ENCODE data around the gene SLC45A2.
"Not testable (repeated sequence)": the region's sequence is repeated elsewhere in the genome, so short reads cannot be mapped to it uniquely, and the experiment has no call there.

SLC45A2 gene, protein sequence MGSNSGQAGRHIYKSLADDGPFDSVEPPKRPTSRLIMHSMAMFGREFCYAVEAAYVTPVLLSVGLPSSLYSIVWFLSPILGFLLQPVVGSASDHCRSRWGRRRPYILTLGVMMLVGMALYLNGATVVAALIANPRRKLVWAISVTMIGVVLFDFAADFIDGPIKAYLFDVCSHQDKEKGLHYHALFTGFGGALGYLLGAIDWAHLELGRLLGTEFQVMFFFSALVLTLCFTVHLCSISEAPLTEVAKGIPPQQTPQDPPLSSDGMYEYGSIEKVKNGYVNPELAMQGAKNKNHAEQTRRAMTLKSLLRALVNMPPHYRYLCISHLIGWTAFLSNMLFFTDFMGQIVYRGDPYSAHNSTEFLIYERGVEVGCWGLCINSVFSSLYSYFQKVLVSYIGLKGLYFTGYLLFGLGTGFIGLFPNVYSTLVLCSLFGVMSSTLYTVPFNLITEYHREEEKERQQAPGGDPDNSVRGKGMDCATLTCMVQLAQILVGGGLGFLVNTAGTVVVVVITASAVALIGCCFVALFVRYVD

DNA sequence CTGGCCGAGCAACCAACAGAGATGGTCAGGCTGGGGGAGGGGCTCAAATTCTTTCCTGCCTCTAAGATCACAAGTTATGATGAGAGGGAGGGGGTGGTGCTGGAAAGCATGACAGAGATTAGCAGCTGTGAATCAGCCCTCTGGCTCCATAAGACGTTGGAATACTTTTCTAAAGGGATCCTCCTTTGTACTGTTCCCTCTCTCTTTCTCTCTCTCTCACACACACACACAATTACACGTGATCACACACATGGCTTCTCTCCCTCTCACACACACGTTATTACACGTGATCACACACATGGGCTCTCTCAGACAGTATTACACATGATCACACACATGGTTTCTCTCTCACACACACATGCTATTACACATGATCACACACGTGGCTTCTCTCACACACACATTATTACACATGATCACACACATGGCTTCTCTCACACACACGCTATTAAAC is at the start of gene SLC45A2:
Gene SLC45A2 (minus strand): TSS at position 23 of the 454 bp plus-strand sequence. CDS start 110 bp downstream, outside the sequence.
- no peak for DNase-seq

DNA sequence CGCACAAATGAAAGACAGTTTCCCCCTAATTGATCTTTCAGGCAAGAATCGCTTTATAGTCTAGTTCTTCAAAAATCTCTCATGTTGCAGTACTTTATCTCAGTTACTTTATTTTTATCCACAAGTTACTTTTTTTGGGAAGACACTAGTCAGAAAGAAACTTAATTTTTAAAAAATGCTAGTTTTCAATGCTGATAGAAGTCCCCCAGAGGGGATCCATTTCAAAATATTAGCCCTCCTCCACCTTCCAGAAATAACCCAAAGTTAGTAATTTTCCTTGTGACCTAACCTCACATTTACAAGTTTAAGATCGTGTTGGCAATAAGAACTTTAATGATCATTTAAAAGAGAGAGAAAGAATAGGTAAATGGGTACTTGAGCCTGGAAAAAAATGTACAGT is 47.5 kb upstream of the SLC45A2 start:
- no peak for DNase-seq

DNA sequence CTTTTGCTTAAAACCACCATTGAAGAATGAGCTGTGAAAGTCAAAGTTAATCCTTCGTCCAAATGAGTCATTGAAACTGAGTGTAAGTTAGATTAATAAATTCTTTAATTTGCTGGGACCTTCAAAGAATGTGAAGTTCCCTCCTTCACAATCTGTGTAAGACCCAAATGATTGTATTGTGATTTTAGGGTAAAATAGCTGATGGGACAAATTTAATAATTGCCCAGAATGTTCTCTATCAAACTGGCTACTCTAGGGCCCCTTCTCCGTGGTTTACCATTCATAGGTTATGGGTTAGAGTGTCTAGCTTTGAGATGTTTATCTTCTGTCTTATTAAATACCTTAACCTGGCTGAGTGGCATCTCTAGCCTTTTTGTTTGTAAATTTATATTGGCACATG is 46.6 kb upstream of the SLC45A2 start:
- no peak for DNase-seq

DNA sequence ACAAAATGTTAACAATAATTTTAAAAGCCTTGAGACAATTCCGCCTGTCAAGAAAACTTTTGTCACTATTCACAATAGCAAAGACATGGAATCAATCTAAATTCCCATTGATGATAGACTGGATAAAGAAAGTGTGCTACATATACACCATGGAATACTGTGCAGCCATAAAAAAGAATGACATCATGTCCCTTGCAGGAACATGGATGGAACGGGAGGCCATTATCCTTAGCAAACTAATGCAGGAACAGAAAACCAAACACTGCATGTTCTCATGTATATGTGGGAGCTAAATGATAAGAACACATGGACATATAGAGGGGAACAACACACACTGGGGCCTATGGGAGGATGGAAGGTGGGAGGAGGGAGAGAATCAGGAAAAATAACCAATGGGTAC is 46.1 kb upstream of the SLC45A2 start:
- DNase-seq, result not testable (repeated sequence)

DNA sequence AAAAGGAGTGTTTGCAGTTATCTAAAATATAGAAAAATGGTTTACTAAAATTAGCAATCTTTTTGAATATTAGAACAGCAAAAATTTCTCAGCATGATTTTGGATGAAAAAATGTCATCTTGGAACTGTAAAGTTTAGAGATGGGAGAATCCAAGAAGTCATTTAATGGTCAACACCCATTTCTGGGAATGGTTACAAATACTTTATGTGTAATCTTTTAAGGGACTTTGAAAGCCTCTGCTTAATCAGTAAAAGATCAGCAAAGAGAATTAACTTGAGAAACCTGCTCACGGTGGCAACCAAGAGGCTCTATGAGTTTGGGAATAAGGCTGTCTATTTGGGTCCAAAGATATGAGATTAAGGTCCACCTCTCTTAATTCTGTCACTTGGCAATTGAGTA is 45.6 kb upstream of the SLC45A2 start:
- DNase-seq, result no peak

DNA sequence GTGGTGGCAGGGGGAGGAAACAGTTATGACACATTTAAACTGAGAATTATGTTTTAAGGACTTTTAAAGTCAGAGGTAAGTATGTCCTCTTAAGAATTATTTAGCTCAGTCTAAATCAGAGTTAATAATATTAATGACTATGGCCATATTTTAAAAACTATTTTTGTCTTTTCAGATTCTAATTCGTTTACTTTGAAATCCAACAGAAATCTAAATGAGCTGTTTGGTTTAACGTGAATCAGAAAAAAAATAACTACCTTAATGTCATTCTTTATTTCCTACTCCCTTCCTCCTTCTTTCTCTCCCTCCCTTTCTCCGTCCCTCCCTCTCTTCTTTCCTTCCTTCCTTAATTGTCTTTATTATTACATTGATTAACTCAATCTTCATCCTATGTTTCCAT is 43.9 kb upstream of the SLC45A2 start:
- DNase-seq, result no peak

DNA sequence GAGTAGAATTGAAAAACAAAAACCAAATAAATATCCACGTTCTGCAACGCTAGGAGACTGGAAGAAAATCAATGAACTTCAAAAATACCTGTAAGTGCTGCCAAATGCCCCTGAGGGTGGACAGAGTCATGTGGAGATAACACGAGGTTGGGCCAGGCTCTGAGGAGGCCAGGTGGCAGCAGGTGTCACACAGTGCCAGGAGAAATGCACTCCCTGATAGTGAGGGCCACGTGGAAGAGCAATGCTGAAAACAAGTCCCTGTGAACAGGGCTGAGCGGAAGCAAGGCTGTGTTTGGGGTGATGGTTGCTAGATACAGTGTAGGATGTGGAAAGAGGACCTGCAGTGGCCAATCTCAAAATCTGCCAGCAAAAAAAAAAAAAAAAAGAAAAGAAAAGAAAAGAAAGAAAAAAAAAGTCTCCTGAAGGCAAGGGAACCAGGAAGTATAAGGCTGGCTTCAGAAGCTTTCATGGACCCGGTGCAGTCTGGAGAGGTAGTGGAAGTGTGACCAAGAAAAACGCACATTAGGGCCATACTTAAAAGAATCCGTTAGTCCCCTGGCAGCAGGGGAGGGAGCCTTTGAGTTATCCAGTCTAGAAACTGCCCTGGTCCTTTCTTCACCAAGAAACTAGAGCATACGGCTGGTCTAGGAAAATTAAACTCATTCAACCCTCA is 41.7 kb upstream of the SLC45A2 start:
- DNase-seq, result no peak

DNA sequence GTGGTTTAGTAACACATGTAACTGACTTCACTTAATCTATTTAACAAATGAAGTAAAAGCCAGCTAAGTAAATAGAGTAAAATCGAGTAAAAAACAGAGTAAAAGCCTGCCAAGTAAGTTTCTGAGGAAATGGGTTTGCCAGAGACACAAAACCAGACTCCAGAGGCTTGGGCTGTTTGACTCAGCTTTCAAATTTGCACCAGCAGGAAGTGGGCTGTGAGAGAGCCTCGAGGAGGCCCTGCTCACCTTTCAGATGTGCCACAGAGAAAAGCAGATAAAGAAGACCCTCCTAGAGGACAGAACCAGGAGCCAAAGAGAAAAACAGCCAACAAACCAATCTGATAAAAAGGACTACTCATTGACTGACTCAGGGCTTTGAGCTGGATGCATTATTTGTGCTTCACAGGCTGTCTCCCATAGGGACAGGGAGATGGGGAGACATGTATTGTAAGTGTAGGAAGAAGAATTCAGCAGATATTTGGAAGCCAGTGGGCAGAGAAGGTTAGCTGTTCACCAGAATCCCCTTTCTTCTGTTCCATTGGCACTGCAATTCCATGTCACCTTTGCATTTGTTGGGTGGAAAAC is 37.7 kb upstream of the SLC45A2 start:
- DNase-seq, result no peak

DNA sequence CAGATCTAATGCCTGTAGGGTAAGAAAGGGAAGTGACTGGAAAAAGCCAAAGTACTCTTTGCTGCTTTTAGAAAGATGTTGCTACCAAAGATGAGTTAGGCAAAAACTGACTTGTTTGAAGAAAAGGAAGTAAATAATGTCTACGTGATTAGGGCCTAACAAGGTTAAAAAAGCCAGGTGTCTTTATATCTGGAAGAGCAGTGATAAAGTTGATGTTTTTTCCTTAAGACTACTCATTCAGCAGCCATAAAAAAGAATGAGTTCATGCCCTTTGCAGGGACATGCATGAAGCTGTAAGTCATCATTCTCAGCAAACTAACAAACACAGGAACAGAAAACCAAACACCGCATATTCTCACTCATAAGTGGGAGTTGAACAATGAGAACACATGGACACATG is 36.8 kb upstream of the SLC45A2 start:
- DNase-seq, result no peak

DNA sequence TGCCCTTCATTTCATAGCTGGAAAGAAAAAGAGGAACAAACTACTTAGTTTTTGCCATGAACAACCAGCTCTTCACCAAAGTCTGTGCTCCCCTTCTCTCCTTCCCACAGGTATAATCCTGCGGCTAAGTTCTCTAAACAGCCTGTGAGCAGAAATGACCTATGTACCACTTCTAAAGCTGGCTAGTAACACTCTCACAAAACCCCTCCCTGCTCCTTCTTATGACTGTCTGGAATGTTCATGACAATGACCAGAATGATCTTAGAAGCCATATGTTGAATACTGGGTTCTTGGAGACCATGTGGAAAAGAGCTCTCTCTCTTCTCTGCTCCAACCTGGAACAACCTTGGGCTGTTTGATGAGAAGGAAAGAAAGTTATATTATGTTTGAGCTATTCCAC is 36.2 kb upstream of the SLC45A2 start:
- no peak for DNase-seq

DNA sequence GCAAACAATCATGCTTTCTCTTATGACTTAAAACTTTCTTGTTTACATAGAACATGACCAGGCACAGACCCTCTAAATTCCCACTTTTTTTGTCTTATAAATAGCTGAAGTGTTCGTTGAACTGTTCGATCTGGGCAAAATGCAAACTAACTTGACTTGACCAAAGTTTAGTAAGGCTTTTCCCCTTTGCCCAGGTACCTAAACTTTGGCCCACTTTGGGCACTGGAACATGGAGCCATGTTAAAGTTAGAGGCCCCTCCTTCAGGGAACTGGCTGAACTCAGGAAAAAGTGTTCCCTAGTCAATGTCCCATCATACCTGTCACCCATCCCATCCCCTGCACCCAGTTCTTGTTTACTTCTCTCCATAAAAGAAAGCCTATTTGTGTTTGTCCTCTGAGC is 32.8 kb upstream of the SLC45A2 start:
- DNase-seq, result no peak

DNA sequence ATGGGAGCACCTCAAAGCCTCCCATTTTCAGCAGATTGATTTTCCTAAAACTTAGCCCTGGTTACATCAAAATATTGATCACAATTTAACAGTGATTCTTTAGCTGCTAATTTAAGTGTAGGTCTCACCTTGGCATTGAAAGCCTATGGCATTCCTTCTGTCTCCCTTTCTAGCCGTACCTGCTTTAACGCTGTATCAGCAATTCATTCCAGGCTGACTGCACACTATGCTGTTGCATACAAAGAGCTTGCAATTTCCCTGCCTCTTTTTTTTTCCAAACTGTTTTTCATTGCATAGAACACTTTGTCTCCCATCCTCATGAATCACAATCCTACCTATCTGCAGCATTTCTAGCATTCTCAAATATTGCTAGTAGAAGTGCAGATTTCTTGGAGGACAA is 32.3 kb upstream of the SLC45A2 start:
- no peak for DNase-seq

DNA sequence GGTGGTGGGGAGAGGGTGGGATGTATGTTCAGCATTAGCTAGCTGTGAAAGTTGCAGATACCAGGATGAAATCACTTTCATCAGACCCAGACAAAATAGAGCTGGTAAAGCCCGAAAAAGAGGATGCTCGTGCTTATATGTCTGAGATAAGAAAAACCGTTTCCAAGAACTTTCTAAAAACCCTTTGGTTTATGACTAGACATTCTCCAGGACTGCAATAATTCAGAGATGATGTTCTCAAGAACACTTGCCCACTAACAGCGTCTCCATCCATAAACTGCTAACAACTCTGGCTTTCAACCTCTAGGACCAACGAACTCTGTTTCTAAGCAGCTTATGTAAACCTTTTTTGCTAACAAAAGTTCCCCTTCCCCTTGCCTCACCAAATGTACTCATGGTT is 31.7 kb upstream of the SLC45A2 start:
- no peak for DNase-seq

DNA sequence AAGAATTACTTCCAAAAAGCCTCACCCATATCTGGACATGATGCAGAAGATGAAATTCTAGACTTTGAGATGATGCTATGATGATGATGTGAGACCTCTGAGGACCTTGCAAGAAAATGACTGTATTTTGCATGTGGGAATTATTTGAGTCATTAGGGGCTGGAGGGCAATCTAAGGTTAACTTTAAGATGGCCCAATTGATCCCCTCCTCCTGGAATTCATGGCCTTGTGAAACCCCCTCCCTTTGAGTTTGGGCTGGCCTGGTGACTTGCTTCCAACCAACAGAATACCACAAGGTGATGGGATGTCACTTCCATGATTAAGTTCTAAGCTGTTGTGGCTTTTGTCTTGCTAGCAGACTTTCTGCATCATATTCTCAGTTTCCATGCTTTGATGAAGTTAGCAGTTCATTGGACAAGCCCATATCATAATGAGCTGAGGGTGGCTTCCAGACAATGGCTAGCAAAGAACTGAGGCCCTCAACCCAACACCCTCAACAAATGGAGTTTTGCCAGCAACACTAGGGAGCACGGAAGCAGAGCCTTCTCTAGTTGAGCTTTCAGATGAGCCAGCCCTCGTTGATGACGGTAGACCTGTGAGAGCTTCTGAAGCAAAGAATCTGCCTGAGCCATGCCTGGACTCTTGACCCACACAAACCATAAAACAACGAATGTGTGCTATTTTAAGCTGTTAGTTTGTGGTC is 30.8 kb upstream of the SLC45A2 start:
- no peak for DNase-seq

DNA sequence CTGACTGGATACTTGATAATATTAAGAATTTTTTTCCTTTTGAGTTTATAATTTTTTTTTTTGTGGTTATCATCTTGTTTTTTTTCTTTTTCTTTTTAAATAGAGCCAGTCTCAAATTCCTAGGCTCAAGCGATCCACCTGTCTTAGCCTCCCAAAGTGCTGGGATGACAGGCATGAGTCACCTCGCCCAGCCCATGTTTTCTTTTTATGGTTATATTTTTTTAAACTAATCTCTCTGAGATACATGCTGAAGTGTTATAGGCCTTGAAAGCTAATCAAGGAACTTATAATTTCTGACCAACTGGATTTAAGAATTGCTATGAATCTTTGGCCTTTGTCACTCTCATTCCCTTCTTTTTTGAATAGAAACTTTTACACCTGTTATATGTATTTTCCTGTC is 30.1 kb upstream of the SLC45A2 start:
- no peak for DNase-seq

DNA sequence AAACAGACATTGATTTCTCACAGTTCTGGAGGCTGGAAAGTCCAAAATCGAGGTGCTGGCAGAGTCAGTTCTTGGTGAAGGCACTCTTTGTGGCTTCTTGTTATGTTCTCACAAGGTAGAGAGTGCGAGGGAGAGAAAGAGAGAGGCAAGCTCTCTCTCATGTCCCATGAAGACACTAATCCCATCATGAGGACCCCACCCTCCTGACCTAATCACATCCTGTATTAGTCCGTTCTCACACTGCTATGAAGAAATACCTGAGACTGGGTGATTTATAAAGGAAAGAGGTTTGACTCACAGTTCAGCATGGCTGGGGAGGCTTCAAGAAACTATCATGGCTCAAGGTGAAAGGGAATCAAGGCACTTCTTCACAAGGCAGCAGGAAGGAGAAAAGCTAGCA is 29.1 kb upstream of the SLC45A2 start:
- no peak for DNase-seq

DNA sequence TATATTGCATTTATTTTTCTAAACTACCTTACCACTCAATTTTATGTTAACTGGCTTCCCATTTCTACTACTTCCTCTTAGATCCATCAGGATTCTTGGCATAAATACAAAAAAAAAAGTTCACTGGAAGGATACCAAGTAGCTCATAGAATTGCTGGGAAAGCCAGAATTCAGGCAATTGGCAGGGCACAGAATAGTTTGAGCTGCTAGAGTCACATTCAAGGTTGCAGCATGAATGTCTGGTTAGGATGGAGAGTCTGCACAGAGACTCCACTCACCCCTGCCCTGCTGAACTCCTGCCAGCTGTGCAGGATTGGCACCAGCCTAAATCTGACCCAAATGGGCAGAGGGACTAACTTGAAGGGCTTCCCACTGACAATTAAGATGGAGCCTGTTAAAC is 28.3 kb upstream of the SLC45A2 start:
- DNase-seq, result no peak

DNA sequence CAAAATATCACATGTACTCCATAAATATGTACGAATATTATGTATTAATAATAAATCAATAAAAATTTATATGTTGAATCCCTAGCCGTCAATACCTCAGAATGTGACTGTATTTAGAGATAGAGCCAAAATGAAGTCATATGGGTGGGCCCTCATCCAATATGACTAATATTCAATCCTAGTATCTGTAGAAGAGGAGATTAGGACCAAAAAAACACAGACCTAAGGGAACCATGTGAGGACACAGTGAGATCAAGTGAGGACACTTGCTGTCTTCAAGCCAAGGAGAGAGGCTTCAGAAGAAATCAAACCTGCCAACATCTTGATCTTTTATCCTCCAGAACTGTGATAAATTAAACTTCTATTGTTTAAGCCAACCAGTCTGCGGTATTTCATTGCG is 27.0 kb upstream of the SLC45A2 start:
- no peak for DNase-seq

DNA sequence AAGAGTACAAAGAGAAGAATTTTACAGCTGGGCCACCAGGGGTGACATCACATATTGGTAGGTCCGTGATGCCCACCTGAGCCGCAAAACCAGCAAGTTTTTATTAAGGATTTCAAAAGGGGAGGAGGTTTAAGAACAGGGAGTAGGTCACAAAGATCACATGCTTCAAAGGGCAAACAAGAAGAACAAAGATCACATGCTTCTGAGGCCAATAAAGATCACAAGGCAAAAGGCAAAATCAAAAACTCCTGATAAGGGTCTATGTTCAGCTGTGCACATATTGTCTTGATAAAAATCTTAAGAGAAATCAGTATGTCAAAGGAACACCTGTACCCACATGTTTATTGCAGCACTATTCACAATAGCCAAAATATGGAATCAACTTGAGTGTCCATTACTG is 25.7 kb upstream of the SLC45A2 start:
- not testable (repeated sequence) for DNase-seq

DNA sequence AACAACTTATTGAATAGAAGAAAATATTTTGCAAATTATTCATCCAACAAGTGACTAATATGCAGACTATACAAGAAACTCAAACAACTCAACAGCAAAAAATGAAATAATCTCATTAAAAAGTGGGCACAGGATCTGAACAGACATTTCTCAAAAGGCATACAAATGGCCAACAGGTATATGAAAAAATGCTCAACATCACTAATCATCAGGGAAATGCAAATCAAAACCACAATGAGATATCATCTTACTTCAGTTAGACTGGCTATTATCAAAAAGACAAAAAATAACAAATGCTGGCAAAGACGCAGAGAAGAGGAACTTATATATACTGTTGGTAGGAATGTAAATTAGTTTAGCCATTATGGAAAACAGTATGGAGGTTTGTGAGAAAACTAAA is 25.1 kb upstream of the SLC45A2 start:
- no peak for DNase-seq

DNA sequence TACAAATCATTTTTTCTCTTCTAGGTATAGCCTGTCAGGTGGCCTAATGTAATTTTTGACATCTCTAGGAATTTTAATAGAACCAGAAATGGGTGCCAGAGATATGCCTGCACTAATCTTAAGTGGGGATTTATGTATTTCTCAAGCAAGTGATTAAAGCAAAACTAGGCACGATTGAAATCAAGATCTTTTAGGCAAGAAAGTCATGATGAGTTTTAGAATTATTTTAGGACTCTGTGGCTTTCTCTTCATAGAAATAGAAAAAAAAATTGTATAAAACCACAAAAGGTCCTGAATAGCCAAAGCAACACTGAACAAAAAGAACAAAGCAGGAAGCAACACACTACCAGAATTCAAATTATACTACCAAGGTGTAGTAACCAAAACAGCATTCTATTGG is 24.3 kb upstream of the SLC45A2 start:
- DNase-seq, result peak; percentile 66

DNA sequence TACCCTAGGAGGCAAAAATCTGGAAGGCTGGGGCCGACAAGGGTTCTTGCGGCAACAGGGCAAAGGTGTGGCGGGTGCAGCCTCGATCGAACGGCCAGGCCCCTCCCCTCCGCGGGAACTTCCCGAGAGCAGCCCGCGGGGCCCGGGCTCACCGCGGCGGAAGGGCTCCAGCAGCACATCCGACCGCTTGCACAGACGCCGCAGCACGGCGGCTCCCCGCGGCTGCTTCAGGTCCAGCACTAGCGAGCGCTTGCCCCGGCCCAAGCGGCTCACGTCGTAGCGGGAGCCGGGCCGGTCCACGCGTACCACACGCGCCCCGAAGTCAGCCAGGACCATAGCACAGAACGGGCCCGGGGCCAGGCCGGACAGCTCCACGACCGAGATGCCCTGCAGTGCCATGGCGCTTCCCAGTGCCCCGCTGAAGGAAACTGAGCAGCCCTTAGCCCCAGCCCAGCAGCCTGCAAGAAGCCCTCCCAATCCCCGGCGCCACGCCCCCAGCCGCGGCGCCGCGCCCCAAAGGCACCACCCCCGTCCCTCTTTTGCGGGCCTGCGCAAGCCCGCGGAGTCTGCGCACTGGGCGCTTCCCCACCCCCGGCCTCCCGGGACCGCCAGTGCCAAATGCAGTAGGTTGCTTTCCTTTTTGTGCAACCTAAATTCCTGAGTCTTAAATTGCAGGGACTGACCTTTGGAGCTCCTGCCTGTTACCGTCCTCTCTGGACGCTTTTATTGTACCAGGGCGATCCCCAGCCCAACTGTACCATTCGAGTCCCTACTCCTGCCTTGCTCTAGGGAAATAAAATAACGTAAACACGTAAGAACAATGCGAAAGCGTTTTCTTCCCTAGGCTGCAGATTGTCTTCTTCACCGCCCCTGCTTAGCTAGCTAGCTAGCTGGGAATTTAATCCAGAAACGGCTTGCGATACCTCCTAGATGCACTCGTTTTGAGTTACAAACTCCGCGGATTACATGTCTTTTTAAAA is 23.4 kb upstream of the SLC45A2 start, which contains the start of gene AMACR:
Gene AMACR (minus strand): TSS at position 430 of the 980 bp plus-strand sequence. CDS start 31 bp downstream, at position 399.
- DNase-seq, result peak; percentile 99
